OCI-LY3 (cell line): ENCODE measurements around the gene LIMA1.
"Not testable (repeated sequence)": the region's sequence is repeated elsewhere in the genome, so short reads cannot be mapped to it uniquely, and the experiment has no call there.

Experiments
- H2AFZ ChIP-seq: fragments of 200-600, 300-600 bp; shearing (Covaris generic); 2 replicates; pipeline ENCODE4 v1.6.0; 2014; ENCODE audit warnings: antibody characterized with exemption, low read depth, low read length
- H3K27ac ChIP-seq: fragments of 200-600, 300-600 bp; sonication (generic); 2 replicates; pipeline ENCODE4 v1.5.1; 2014; ENCODE audit warnings: mild to moderate bottlenecking, low read length, moderate library complexity, mixed read lengths
- H3K27me3 ChIP-seq: fragments of 200-600, 300-600 bp; sonication (generic); 2 replicates; pipeline ENCODE4 v1.6.1; 2014; ENCODE audit warnings: low read depth, low read length, mixed read lengths
- H3K36me3 ChIP-seq: fragments of 200-600, 300-600 bp; sonication (generic); replicated peaks from 2 replicates; pipeline ENCODE3; 2014; ENCODE audit warnings: low read depth, low read length, mixed read lengths
- H3K4me1 ChIP-seq: fragments of 300-600, 200-600 bp; sonication (generic); 2 replicates; pipeline ENCODE4 v1.6.1; 2014; ENCODE audit warnings: low read length, mixed read lengths
- H3K4me2 ChIP-seq: fragments of 200-600, 300-600 bp; sonication (generic); 2 replicates; pipeline ENCODE4 v1.6.1; 2014; ENCODE audit warnings: low read length, mixed read lengths
- H3K4me3 ChIP-seq: fragments of 300-600, 200-600 bp; sonication (generic); 2 replicates; pipeline ENCODE4 v1.5.1; 2014; ENCODE audit warnings: antibody characterized with exemption, mild to moderate bottlenecking, low read length, moderate library complexity
- H3K79me2 ChIP-seq: fragments of 300-600, 200-600 bp; shearing (Covaris generic); 2 replicates; pipeline ENCODE4 v1.6.1; 2014; ENCODE audit warnings: mild to moderate bottlenecking, low read length, mixed read lengths
- H3K9ac ChIP-seq: fragments of 300-600, 200-600 bp; shearing (Covaris generic); 2 replicates; pipeline ENCODE4 v1.6.0; 2014; ENCODE audit warnings: mild to moderate bottlenecking, low read length, moderate library complexity
- H3K9me3 ChIP-seq: fragments of 200-600, 300-600 bp; shearing (Covaris generic); 2 replicates; pipeline ENCODE4 v1.6.1; 2014; ENCODE audit warnings: low read length, mixed read lengths; ENCODE audit not compliant: insufficient read depth
- H4K20me1 ChIP-seq: fragments of 200-600, 300-600 bp; sonication (generic); 2 replicates; pipeline ENCODE4 v1.6.1; 2016; ENCODE audit warnings: low read length, mixed read lengths; ENCODE audit not compliant: insufficient read depth
- CTCF ChIP-seq: fragments of 200-600, 300-600 bp; sonication (generic); IDR thresholded peaks from 2 replicates; pipeline ENCODE4 v1.5.1; 2014; ENCODE audit warnings: antibody characterized with exemption, low read length, low read depth
- EZH2phosphoT487 ChIP-seq: fragments of 200-600 bp; shearing (Covaris generic); IDR thresholded peaks from 2 replicates; pipeline ENCODE4 v1.6.1; 2018; ENCODE audit warnings: antibody characterized with exemption, mixed run types, low read depth

Gene LIMA1

GRCh38 chr12:50151047-50151687 lies 132.2 kb downstream of the LIMA1 start:
- no peaks in the 10 kb centered on the region for H3K36me3 ChIP-seq
- peaks cover 7% of the 10 kb centered on the region; the same call in 1 of the 2 replicates for H3K79me2 ChIP-seq
- H3K27ac ChIP-seq: no peak overlapping the region
- no peak overlapping the region for H3K9ac ChIP-seq
- TF ChIP-seq CTCF (no peak), EZH2phosphoT487 (no peak)
- no peaks in the 10 kb centered on the region; the same call in 1 of the 2 replicates for H4K20me1 ChIP-seq
- H3K4me2 ChIP-seq: no peak overlapping the region
- H3K27me3 ChIP-seq: no peaks in the 10 kb centered on the region
- H2AFZ ChIP-seq: no peak overlapping the region
- no peak overlapping the region for H3K4me3 ChIP-seq
- H3K4me1 ChIP-seq: peaks cover 4% of the 10 kb centered on the region; the same call in 1 of the 2 replicates
- H3K9me3 ChIP-seq: no peaks in the 10 kb centered on the region

DNA sequence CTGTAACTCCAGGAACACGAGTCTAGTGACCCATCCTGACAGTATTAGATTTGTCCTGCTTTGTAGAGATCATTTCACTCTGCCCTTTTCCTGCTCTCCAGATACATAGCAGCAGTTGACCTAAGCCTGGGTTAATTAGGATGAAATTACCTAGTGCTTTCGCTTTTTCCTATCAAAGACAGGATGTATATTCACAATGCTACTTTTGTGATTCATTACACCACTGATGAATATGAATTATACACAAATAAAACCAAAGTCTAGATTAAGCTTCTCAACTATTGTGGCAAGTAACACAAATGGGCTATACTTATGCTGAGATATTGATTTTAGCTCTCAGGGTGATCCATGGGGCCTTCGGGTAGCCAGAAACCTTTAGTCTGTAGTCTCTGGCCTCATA lies 134.0 kb downstream of the LIMA1 start:
- Histone ChIP-seq H3K4me2 (no peak overlapping the region), H3K4me3 (no peak overlapping the region), H3K9me3 (no peaks in the 10 kb centered on the region), H3K79me2 (peaks cover 3% of the 10 kb centered on the region; the same call in 1 of the 2 replicates), H4K20me1 (no peaks in the 10 kb centered on the region; the same call in 1 of the 2 replicates), H3K9ac (no peak overlapping the region), H2AFZ (no peak overlapping the region), H3K27ac (no peak overlapping the region), H3K4me1 (peaks cover 4% of the 10 kb centered on the region; the same call in 1 of the 2 replicates), H3K27me3 (no peaks in the 10 kb centered on the region), H3K36me3 (no peaks in the 10 kb centered on the region)
- TF ChIP-seq CTCF (no peak), EZH2phosphoT487 (no peak)

DNA sequence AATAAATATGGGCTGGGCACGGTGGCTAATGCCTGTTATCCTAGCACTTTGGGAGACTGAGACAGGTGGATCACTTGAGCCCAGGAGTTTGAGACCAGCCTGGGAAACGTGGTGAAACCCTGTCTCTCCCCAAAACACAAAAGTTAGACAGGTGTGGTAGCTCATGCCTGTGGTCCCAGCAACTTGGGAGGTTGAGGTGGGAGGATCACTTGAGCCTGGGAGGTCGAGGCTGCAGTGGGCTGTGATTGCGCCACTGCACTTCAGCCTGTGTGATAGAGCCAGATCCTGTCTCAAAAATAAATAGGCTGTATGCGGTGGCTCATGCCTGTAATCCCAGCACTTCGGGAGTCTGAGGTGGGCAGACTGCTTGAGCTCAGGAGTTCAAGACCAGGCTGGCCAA lies 135.3 kb downstream of the LIMA1 start:
- not testable (repeated sequence) for H3K9me3 ChIP-seq, H3K4me3 ChIP-seq, H3K79me2 ChIP-seq, H3K4me2 ChIP-seq, H3K27ac ChIP-seq, H2AFZ ChIP-seq, H3K27me3 ChIP-seq, H4K20me1 ChIP-seq, H3K4me1 ChIP-seq, H3K36me3 ChIP-seq, H3K9ac ChIP-seq

DNA sequence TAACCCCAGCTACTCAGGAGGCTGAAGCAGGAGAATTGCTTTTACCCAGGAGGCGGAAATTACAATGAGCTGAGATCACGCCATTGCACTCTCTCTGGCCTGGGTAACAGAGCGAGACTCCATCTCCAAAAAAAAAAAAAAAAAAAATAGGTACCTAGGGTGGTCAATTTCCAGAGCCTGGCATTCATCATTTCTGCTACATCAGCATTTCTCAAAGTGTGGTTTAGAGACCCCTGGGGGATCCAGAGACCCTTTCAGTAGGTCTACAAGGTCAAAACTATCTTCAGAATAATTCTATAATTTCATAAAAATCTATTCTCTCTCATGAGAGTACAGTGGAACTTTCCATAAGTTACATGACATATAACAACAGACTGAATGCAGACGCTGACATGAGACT lies 136.0 kb downstream of the LIMA1 start:
- peaks cover 4% of the 10 kb centered on the region; the same call in 1 of the 2 replicates for H3K4me1 ChIP-seq
- no peaks in the 10 kb centered on the region for H3K27me3 ChIP-seq
- no peak overlapping the region for H3K4me3 ChIP-seq
- H3K9me3 ChIP-seq: no peaks in the 10 kb centered on the region
- no peak overlapping the region for H3K4me2 ChIP-seq
- no peaks in the 10 kb centered on the region; the same call in 1 of the 2 replicates for H4K20me1 ChIP-seq
- no peak overlapping the region for H2AFZ ChIP-seq
- no peak overlapping the region for H3K9ac ChIP-seq
- H3K36me3 ChIP-seq: peaks cover 3% of the 10 kb centered on the region
- TF ChIP-seq CTCF: no peak
- TF ChIP-seq EZH2phosphoT487: no peak
- no peak overlapping the region for H3K27ac ChIP-seq
- H3K79me2 ChIP-seq: no peaks in the 10 kb centered on the region
